ENCODE data around the gene GLTPD2. TPM values are rescaled to one million over a fixed set of nuclear protein-coding genes. Genes with fewer than 3 reads are reported as not detected.
"Not testable (repeated sequence)": the region's sequence is repeated elsewhere in the genome, so short reads cannot be mapped to it uniquely, and the experiment has no call there.

GLTPD2 gene
- total RNA-seq, 1 donor from 2014 or later, result not detected

DNA sequence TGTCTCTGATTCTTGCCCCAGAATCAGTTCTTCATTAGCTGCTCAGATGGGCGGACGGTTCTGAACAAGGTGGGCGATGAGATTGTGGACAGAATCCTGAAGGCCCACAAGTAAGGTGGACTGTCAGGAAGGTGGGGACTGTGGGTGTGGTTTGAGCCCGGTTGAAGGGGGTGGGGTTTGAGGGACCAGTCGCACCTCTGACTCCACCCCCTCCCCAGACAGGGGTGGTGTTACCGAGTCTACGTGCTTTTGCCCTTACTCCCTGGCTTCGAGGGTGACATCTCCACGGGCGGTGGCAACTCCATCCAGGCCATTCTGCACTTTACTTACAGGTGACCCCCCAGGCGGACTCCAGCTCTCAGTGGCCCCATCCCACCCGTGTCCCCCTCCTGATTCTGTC lies 29.5 kb downstream of the GLTPD2 start:
- DNase-seq, result no peak
- TF ChIP-seq, protein P1, sequence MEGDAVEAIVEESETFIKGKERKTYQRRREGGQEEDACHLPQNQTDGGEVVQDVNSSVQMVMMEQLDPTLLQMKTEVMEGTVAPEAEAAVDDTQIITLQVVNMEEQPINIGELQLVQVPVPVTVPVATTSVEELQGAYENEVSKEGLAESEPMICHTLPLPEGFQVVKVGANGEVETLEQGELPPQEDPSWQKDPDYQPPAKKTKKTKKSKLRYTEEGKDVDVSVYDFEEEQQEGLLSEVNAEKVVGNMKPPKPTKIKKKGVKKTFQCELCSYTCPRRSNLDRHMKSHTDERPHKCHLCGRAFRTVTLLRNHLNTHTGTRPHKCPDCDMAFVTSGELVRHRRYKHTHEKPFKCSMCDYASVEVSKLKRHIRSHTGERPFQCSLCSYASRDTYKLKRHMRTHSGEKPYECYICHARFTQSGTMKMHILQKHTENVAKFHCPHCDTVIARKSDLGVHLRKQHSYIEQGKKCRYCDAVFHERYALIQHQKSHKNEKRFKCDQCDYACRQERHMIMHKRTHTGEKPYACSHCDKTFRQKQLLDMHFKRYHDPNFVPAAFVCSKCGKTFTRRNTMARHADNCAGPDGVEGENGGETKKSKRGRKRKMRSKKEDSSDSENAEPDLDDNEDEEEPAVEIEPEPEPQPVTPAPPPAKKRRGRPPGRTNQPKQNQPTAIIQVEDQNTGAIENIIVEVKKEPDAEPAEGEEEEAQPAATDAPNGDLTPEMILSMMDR (IDR thresholded peaks at IDR 0.05), result no peak
- Histone ChIP-seq H3K4me3 (no peak overlapping the region), H3K4me1 (no peaks in the 10 kb centered on the region), H3K36me3 (peaks cover 57% of the 10 kb centered on the region), H3K27me3 (ENCODE audit: low read depth) (no peaks in the 10 kb centered on the region), H3K27ac (no peak overlapping the region), H3K9me3 (no peaks in the 10 kb centered on the region)
- ATAC-seq, result no peak
- intact Hi-C loops (cut with DNase I), result no loop called here

DNA sequence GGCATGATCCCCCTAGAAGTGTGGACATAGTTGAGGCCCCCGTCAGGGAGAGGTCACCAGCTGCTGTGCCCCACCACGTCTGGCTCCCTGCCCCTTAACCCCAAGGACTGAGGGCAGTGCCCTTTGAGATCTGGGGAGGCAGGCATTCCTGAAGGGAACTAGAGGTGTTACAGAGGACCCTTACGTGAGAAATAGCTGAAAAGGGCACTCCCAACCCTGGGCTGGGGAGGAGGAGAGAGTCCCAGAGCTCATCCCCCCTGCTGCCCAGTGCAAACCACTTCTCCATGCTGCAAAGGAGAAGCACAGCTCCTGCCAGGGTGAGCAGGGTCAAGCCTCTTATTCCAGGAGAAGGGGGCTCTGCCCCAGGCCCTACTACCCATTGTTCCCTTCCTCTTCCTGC lies 34.1 kb downstream of the GLTPD2 start:
- no peak overlapping the region for H3K27ac ChIP-seq
- no peak overlapping the region for H3K4me3 ChIP-seq
- DNase-seq, result no peak
- H3K36me3 ChIP-seq, result peaks cover 26% of the 10 kb centered on the region
- no peaks in the 10 kb centered on the region for H3K9me3 ChIP-seq
- ATAC-seq, result no peak
- H3K27me3 ChIP-seq (ENCODE audit: low read depth), result no peaks in the 10 kb centered on the region
- H3K4me1 ChIP-seq, result no peaks in the 10 kb centered on the region
- TF ChIP-seq, protein P1 (IDR thresholded peaks at IDR 0.05), result no peak
- intact Hi-C loops (cut with DNase I), result no loop called here

DNA sequence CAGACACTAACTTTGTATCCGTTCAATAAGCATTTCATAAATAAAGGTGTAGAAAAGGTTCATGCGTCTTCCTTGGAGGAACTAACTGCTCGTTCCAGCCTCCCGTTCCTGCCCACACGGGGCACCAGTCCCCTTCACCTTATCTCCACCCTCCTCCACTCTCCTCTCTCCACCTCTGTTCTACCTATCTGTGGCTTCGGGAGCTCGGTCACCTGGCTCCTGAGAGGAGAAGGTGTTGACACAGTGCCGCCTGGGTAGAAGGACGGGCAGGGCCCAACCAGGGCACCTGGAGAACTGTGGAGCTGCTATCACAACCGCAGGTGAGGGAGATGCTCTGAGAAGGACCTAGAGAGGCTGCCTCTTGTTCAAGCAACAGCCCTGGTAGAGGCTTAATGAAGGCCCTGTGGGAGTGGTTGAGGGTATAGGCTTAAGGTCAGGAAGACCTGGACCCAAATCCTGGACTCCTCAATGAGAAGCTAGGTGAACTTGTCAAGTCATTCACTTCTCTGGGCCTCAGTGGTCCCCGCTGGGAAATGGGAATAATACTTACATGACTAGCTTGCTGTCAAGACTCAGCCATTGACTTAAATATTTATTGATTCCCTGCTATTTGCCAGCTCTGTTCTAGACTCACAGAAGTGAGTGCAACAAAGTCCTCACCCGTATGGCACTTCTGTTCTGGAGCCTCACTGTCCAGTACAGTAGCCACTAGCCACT lies 34.8 kb downstream of the GLTPD2 start:
- TF ChIP-seq, protein P1 (IDR thresholded peaks at IDR 0.05), result no peak
- H3K36me3 ChIP-seq, result peaks cover 26% of the 10 kb centered on the region
- H3K27ac ChIP-seq, result no peak overlapping the region
- DNase-seq, result no peak
- peak; percentile 29 to 64 for ATAC-seq
- no peaks in the 10 kb centered on the region for H3K4me1 ChIP-seq
- no peak overlapping the region for H3K4me3 ChIP-seq
- no peaks in the 10 kb centered on the region for H3K27me3 ChIP-seq (ENCODE audit: low read depth)
- no peaks in the 10 kb centered on the region for H3K9me3 ChIP-seq
- intact Hi-C loops (cut with DNase I), result no loop called here

DNA sequence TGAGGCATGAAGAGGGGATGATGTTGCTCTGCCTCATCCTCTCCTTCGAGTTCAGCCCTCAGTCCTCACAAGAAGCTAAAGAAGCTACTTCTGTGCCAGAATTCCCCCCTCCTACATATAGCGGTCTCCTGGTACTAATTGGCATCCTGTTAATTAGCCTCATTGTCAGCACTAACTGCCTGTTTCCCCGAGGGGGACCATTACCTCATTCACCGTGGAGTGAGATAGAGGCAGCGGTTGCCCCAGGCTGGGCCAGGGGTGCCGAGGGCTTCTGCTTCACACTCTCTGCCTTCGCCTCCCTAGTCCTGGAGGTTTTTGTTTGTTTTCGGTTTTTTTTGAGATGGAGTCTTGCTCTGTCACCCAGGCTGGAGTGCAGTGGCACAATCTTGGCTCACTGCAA lies 38.6 kb downstream of the GLTPD2 start:
- peaks cover 14% of the 10 kb centered on the region for H3K36me3 ChIP-seq
- H3K9me3 ChIP-seq, result no peaks in the 10 kb centered on the region
- H3K27me3 ChIP-seq (ENCODE audit: low read depth), result no peaks in the 10 kb centered on the region
- no peaks in the 10 kb centered on the region for H3K4me1 ChIP-seq
- no peak overlapping the region for H3K4me3 ChIP-seq
- ATAC-seq (no peak), DNase-seq (no peak)
- no peak overlapping the region for H3K27ac ChIP-seq
- intact Hi-C loops (cut with DNase I), result no loop called here
- TF ChIP-seq, protein P1 (IDR thresholded peaks at IDR 0.05), result no peak

DNA sequence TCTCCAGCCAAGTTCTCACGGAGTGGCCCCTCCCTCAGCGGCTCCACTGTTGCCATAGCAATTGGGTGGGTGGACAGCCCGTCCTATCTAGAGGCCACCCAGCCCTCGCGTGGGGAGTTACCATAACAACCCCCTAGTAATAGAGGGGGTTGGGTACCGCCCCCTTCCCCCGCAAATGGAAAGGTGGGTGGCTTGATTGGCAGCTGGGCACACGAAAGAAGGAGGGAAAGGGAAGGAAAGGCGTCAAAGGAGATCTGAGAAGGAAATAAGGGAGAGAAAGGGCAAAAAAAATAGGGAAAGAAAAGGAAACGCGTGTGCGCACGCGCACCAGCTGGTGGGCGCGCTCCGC lies 44.0 kb downstream of the GLTPD2 start:
- peaks cover 37% of the 10 kb centered on the region for H3K4me1 ChIP-seq
- H3K27ac ChIP-seq, result peak overlapping the region; percentile 93
- H3K4me3 ChIP-seq, result peak overlapping the region; percentile 99
- H3K9me3 ChIP-seq; DNase-seq; intact Hi-C loops (cut with DNase I); H3K36me3 ChIP-seq; H3K27me3 ChIP-seq (ENCODE audit: low read depth): not testable (repeated sequence)
- ATAC-seq, result peak; percentile 41 to 54

DNA sequence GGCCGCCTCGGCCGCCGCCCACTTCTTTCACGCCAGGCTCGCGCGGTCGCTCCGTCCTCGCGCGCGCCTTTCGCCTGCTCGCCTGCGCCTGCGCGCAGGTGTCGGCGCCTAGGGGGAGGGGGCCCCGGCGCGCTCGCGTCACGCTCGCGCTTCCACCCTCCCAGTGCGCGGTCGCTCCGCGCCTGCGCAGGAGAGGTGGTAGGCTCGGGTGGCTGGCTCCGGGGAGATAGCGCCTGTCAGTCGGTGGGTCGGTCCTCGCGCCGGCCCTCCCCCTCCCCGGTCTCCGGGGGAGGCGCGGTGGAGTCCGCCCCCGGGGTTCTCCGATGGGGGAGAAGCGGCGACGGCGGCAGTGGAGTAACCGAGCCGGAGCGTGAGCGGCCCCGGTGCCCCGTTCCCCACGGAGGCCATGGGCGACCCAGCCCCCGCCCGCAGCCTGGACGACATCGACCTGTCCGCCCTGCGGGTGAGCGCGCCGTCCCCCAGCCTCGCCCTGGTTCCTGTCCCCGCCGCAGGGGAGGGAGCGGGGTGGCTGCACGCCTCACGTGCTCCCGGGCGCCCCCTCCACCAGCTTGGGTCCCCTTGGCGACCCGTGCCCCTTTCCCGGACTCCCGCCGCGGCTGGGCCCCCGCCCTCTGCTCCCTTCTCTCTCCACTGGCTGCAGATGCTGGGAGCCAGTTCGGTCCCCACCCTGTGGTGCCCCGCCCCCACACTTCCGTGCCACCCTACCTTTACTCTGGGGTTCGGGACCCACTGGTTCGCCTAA lies 44.6 kb downstream of the GLTPD2 start, which contains the start of gene MINK1:
Gene MINK1 (plus strand): TSS at position 163 of the 763 bp plus-strand sequence. CDS start 244 bp downstream, at position 407.
- no peaks in the 10 kb centered on the region for H3K27me3 ChIP-seq (ENCODE audit: low read depth)
- ATAC-seq, result peak; percentile 99
- TF ChIP-seq, protein P1 (IDR thresholded peaks at IDR 0.05), result no peak
- H3K4me1 ChIP-seq, result peaks cover 42% of the 10 kb centered on the region
- H3K36me3 ChIP-seq, result peaks cover 3% of the 10 kb centered on the region
- H3K27ac ChIP-seq, result peak within 1 kb of the TSS; percentile 93
- H3K9me3 ChIP-seq, result no peaks in the 10 kb centered on the region
- intact Hi-C loops (cut with DNase I), result no loop called here
- peak; percentile 92 for DNase-seq
- peak within 1 kb of the TSS; percentile 99 for H3K4me3 ChIP-seq

All from lower lobe of right lung (tissue), 2 donors.